Regular cardiac myocyte (primary cell): ENCODE data around the gene EVA1A. TPM values are rescaled to one million over a fixed set of nuclear protein-coding genes. Genes with fewer than 3 reads are reported as not detected.

ENCODE experiments used
- total RNA-seq: library from RNA; depleted of rRNA; stranded (reverse); fragments of >200 nt; gene quantifications from 2 replicates; pipeline ENCODE4 v1.2.3, GENCODE V29; 2014

Gene EVA1A
- 67.1 and 80.3 TPM in 2 replicates for total RNA-seq

GRCh38 chr2:75560768-75561565 lies at the start of gene EVA1A:
Gene EVA1A, minus strand, starts transcription at chr2:75560939. Its CDS starts 42,799 bp downstream, at chr2:75518140.

Other genes starting within 250 kb of the EVA1A start
- 35.0 and 49.1 TPM in 2 replicates for gene MRPL19, start 85.8 kb upstream of the EVA1A start, total RNA-seq
- 7.9 and 12.7 TPM in 2 replicates for gene GCFC2, start 150.0 kb upstream of the EVA1A start, total RNA-seq